Keratinocyte (primary cell): ENCODE data around the gene RDX. TPM values are rescaled to one million over a fixed set of nuclear protein-coding genes. Genes with fewer than 3 reads are reported as not detected.

Source experiments
- DNase-seq: peaks from one replicate; pipeline ENCODE4 v3.0.0-alpha.2; 2011; ENCODE audit warnings: low read depth, missing footprints, low spot score
- FAIRE-seq: peaks from 2 replicates; lab custom pipeline; 2011; peaks lifted over from hg19 to GRCh38; lab: Jason Lieb, UNC
- H2AFZ ChIP-seq: 2 replicates; pipeline ENCODE4 v1.6.0; 2012; ENCODE audit warnings: low read length, control low read depth, inconsistent platforms; ENCODE audit not compliant: control insufficient read depth
- H3K27ac ChIP-seq: 2 replicates; pipeline ENCODE4 v1.5.1; 2011; ENCODE audit warnings: low read length; ENCODE audit not compliant: control insufficient read depth, insufficient read depth
- H3K27me3 ChIP-seq: 3 replicates; pipeline ENCODE4 v1.6.0; 2011; ENCODE audit warnings: low read length; ENCODE audit not compliant: control insufficient read depth, insufficient read depth; ENCODE audit errors: extremely low read depth
- H3K36me3 ChIP-seq, 2 experiments: 2 replicates in 1 of 2; 3 replicates in 1 of 2; pipeline ENCODE4 v1.5.1; 2011; ENCODE audit warnings: low read length in 2 of 2, mild to moderate bottlenecking in 1 of 2; ENCODE audit not compliant: control insufficient read depth in 2 of 2, insufficient read depth in 2 of 2; ENCODE audit errors: extremely low read depth in 1 of 2
- H3K4me1 ChIP-seq: 3 replicates; pipeline ENCODE4 v1.5.1; 2011; ENCODE audit warnings: low read length; ENCODE audit not compliant: control insufficient read depth, insufficient read depth; ENCODE audit errors: extremely low read depth
- H3K4me2 ChIP-seq: 3 replicates; pipeline ENCODE4 v1.6.0; 2011; ENCODE audit warnings: low read depth, low read length; ENCODE audit not compliant: control insufficient read depth, insufficient read depth; ENCODE audit errors: extremely low read depth
- H3K4me3 ChIP-seq, 3 experiments: fragments of 200-600 bp in 1 of 3; sonication (generic) in 1 of 3; 2 replicates in 2 of 3; 3 replicates in 1 of 3; pipeline ENCODE4 v1.5.1; 2011 to 2016; ENCODE audit warnings: low read length in 3 of 3, mild to moderate bottlenecking in 3 of 3, control low read depth in 2 of 3, inconsistent platforms in 1 of 3, low read depth in 1 of 3, mixed read lengths in 1 of 3, mixed run types in 1 of 3, moderate library complexity in 1 of 3; ENCODE audit not compliant: control insufficient read depth in 2 of 3, insufficient read depth in 2 of 3; ENCODE audit errors: extremely low read depth in 1 of 3
- H3K79me2 ChIP-seq: 2 replicates; pipeline ENCODE4 v1.6.0; 2012; ENCODE audit warnings: low read length; ENCODE audit not compliant: control insufficient read depth, insufficient read depth
- H3K9ac ChIP-seq: 3 replicates; pipeline ENCODE4 v1.6.0; 2011; ENCODE audit warnings: low read length; ENCODE audit not compliant: control insufficient read depth, insufficient read depth; ENCODE audit errors: extremely low read depth
- H3K9me1 ChIP-seq: 3 replicates; pipeline ENCODE4 v1.6.0; 2011; ENCODE audit warnings: low read length; ENCODE audit not compliant: control insufficient read depth, insufficient read depth; ENCODE audit errors: extremely low read depth
- H3K9me3 ChIP-seq: 2 replicates; pipeline ENCODE4 v1.5.1; 2012; ENCODE audit warnings: low read depth, low read length; ENCODE audit not compliant: control insufficient read depth
- H4K20me1 ChIP-seq: 3 replicates; pipeline ENCODE4 v1.6.0; 2011; ENCODE audit warnings: low read length; ENCODE audit not compliant: control insufficient read depth, insufficient read depth; ENCODE audit errors: extremely low read depth
- EZH2 ChIP-seq: IDR thresholded peaks from one replicate; pipeline ENCODE4 v1.6.1; 2012; ENCODE audit warnings: inconsistent platforms, mild to moderate bottlenecking, low read length, moderate library complexity
- dilution Hi-C: fragments of 300-500 bp; cut with MboI; formaldehyde crosslinking; loops from one replicate; pipeline ENCODE4 v1.7.0; 2020; ENCODE audit warnings: low sequenced_read_pairs; ENCODE audit not compliant: extremely low pct_ligation_motif_present
- polyA plus RNA-seq, 5 experiments: library from polyadenylated mRNA; depleted of rRNA in 3 of 5; stranded (reverse) in 3 of 5; stranded (forward) in 1 of 5; unstranded in 1 of 5; fragments of >200 nt; gene quantifications; 1 replicate in 1 of 5; 2 replicates in 3 of 5; 3 replicates in 1 of 5; pipeline versions ENCODE4 v1.2.1 to v1.2.3, GENCODE V29; 2011 to 2012; ENCODE audit warnings: missing spikeins in 2 of 5, low read depth in 1 of 5, low replicate concordance in 1 of 5
- TF ChIP-seq, protein P1 (sequence below), 3 experiments: IDR thresholded peaks in 1 of 3; conservative IDR thresholded peaks in 1 of 3; optimal IDR thresholded peaks in 1 of 3; 2 replicates in 2 of 3; 3 replicates in 1 of 3; pipeline versions ENCODE3 to v1.5.1; 2011; ENCODE audit warnings: low read length in 3 of 3, mild to moderate bottlenecking in 3 of 3, moderate library complexity in 2 of 3, control low read depth in 1 of 3, inconsistent platforms in 1 of 3; ENCODE audit not compliant: insufficient read depth in 2 of 3; ENCODE audit errors: extremely low read depth in 1 of 3

The RDX gene
- polyA plus RNA-seq, 1 donor (not counting 4 experiments of a cell fraction or from before 2014, with no cell fraction given), result 85.4 TPM

DNA sequence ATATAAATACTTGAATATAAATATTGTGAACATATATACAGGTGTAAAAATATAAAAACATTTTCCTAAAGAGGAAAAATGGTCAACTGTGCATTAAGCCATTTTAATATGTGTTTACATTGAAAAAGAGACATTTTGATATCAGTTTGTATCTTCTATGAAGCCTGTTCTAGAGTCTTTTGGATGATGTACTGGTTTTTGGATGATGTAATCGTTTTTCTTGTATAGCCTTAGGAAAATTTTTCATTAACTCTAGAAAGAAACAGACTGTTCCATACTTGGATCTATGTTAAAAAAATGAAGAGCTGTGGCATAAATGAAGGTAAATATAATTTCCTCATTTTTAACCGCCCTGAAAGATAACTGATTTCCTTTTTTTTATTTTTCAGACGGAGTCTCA, 39.6 kb upstream of the RDX start:
- TF ChIP-seq EZH2, result no peak
- TF ChIP-seq, protein P1, sequence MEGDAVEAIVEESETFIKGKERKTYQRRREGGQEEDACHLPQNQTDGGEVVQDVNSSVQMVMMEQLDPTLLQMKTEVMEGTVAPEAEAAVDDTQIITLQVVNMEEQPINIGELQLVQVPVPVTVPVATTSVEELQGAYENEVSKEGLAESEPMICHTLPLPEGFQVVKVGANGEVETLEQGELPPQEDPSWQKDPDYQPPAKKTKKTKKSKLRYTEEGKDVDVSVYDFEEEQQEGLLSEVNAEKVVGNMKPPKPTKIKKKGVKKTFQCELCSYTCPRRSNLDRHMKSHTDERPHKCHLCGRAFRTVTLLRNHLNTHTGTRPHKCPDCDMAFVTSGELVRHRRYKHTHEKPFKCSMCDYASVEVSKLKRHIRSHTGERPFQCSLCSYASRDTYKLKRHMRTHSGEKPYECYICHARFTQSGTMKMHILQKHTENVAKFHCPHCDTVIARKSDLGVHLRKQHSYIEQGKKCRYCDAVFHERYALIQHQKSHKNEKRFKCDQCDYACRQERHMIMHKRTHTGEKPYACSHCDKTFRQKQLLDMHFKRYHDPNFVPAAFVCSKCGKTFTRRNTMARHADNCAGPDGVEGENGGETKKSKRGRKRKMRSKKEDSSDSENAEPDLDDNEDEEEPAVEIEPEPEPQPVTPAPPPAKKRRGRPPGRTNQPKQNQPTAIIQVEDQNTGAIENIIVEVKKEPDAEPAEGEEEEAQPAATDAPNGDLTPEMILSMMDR (optimal IDR thresholded peaks at IDR 0.05 in 1 of 3, IDR thresholded peaks at IDR 0.05 in 1 of 3, conservative IDR thresholded peaks at IDR 0.05 in 1 of 3; ENCODE audit: extremely low read depth in 1 of 3, insufficient read depth in 2 of 3, low read length in 3 of 3), result no peak
- Histone ChIP-seq H3K27ac (no peak overlapping the region), H3K4me2 (no peak overlapping the region), H3K79me2 (no peaks in the 10 kb centered on the region), H3K36me3 (no peaks in the 10 kb centered on the region), H3K4me3 (no peak overlapping the region), H3K9me3 (no peaks in the 10 kb centered on the region), H4K20me1 (no peaks in the 10 kb centered on the region), H3K4me1 (peaks cover 11% of the 10 kb centered on the region), H2AFZ (no peak overlapping the region), H3K27me3 (no peaks in the 10 kb centered on the region), H3K9ac (no peak overlapping the region), H3K9me1 (no peaks in the 10 kb centered on the region)
- dilution Hi-C loops, result no loop called here
- DNase-seq (no peak), FAIRE-seq (no peak)

DNA sequence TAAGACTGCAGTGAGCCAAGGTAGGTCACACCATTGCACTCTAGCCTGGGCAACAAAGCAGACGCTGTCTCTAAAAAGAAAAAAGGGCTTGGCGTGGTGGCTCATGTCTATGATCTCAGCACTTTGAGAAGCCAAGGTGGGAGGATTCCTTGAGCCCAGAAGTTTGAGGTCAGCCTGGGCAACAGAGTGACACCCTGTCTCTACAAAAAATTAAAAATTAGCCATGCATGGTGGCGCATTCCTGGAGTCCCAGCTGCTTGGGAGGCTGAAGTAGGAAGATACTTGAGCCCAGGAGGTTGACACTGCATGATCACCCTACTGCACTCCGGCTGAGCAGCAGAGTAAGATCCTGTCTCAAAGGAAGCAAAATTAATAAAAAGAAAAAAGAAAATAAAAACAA, 38.9 kb upstream of the RDX start:
- Histone ChIP-seq H2AFZ (no peak overlapping the region), H3K27me3 (no peaks in the 10 kb centered on the region), H3K4me3 (no peak overlapping the region), H3K36me3 (no peaks in the 10 kb centered on the region), H3K4me1 (peaks cover 11% of the 10 kb centered on the region), H3K4me2 (no peak overlapping the region), H3K79me2 (no peaks in the 10 kb centered on the region), H3K9ac (no peak overlapping the region), H4K20me1 (no peaks in the 10 kb centered on the region), H3K9me1 (no peaks in the 10 kb centered on the region), H3K9me3 (no peaks in the 10 kb centered on the region), H3K27ac (no peak overlapping the region)
- DNase-seq, result no peak
- no peak for TF ChIP-seq EZH2
- TF ChIP-seq, protein P1 (optimal IDR thresholded peaks at IDR 0.05 in 1 of 3, IDR thresholded peaks at IDR 0.05 in 1 of 3, conservative IDR thresholded peaks at IDR 0.05 in 1 of 3; ENCODE audit: extremely low read depth in 1 of 3, insufficient read depth in 2 of 3, low read length in 3 of 3), result no peak
- dilution Hi-C loops, result no loop called here
- FAIRE-seq, result no peak
